Myocyte (in vitro differentiated cells): ENCODE results near the gene USP9X. TPM values are rescaled to one million over a fixed set of nuclear protein-coding genes. Genes with fewer than 3 reads are reported as not detected.
"Not testable (repeated sequence)": the region's sequence is repeated elsewhere in the genome, so short reads cannot be mapped to it uniquely, and the experiment has no call there.

Experiments
- DNase-seq: peaks from one replicate; pipeline ENCODE4 v3.0.0-alpha.2; 2012; ENCODE audit warnings: low read depth
- total RNA-seq: library from RNA; depleted of rRNA; stranded (reverse); fragments of >200 nt; gene quantifications from 2 replicates; pipeline ENCODE4 v1.2.3, GENCODE V29; 2014

USP9X gene
- total RNA-seq, 1 donor from 2014 or later = 106 TPM

DNA sequence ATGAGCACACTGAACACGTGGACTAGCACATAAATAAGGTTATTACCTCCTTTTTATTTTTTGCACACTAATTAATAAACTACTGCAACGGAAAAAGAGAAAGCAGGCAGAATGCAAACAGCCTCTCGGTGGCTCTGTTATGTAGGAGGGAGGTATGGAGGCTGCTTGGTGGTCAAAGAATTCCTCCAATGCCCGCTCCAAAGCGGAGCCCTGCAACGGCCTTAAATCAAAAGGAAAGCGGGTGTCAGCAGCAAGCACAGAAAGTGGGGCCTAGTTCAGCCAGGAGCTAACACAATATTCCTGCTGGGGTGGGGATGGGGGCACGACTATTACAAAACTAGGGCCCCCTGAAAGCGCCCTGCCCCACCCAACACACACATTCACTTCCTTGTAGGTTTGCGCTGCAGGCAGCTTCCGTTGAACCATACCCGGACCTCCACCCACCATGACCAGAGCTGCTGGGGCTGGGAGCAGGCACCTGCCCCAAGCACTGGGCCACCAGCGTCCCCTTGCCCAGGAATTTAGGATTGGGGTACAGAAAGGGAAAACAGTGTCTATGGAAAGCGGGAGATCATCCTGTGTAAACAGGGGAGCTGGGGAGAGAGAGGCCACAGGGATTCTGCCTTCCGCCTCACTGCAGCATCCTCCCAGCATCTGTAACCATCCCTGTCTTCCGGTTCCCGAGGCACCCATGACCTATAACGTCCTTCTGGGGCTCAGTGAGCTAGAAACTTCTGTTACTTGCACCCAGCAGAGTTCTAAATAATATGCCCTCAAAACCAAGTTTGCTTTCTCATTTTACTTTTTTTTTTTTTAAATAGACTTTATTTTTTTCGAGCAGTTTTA is 191.6 kb downstream of the USP9X start:
- no peak for DNase-seq

DNA sequence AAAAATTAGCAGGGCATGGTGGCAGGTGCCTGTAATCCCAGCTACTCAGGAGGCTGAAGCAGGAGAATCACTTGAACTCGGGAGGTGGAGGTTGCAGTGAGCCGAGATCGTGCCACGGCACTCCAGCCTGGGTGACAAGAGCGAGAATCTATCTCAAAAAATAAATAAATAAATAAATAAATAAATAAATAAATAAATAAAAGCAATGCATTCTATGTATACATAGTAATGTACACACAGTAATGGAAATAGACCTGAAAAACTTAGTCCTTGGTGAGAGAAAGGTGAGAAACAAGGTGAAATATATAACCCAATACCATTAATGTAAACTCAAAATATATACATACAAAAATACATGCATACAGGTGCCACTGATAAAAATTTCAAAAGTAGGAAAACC is 197.1 kb downstream of the USP9X start:
- not testable (repeated sequence) for DNase-seq

DNA sequence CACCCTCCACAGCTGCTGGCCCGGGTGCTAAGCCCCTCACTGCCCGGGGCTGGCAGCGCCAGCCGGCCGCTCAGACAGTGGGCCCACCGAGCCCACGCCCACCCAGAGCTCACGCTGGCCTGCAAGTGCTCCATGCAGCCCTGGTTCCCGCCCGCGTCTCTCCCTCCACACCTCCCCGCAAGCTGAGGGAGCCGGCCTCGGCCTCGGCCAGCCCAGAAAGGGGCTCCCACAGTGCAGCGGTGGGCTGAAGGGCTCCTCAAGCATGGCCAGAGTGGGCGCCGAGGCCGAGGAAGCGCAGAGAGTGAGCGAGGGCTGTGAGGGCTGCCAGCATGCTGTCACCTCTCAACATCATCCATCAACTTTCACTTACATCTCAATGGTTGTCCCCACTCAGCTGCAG is 200.7 kb downstream of the USP9X start:
- DNase-seq = not testable (repeated sequence)

Other genes with a start within 250 kb of the USP9X start
- 197 and 238 TPM in 2 replicates for gene DDX3X, start 248.7 kb downstream of the USP9X start, total RNA-seq